ENCODE data around the gene KRTAP19-6. TPM values are rescaled to one million over a fixed set of nuclear protein-coding genes. Genes with fewer than 3 reads are reported as not detected.

KRTAP19-6 gene, protein sequence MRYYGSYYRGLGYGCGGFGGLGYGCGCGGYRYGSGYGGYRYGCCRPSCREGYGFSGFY
- total RNA-seq, result not detected in 2 replicates

DNA sequence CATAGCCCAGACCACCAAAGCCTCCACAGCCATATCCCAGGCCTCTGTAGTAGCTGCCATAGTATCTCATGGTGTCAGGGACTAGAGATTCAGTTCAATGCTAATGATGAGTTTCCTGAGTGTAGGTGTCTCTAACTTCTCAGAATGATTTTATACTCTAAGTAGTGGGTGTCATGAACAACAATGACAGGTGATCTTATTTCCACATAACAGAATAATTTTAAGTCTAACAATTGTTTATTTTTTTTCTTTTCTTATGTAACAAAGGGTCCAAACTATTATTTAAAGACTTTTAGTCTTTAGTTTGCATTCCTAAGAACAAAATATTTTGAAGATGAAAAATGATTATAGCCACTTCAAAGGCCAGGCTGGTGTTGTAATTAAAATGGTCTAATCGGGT, at the start of gene KRTAP19-6:
Gene KRTAP19-6, minus strand, starts transcription at position 101 of the 400 bp plus-strand sequence. Its CDS starts 31 bp downstream, at position 70.

DNA sequence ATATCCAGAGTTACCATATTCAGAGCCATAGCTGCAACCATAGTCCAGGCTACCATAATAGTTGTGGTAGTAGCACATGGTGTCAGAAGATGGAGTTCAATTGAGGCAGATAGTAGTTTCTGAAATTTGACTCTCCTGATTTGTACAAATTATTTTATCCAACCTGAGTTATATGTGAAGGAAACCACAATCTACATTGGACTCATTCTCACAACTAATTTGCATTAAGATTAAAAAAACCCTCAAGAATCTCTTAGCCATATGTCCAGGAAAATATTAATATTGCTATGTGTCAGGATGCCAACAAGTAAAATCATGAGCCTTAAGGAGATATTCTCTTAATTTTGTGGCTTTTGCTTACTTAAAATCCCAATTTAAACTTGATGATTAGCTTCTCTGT, 48.6 kb upstream of the KRTAP19-6 start, which contains the start of gene KRTAP22-2:
Gene KRTAP22-2, minus strand, starts transcription at position 101 of the 400 bp plus-strand sequence.

DNA sequence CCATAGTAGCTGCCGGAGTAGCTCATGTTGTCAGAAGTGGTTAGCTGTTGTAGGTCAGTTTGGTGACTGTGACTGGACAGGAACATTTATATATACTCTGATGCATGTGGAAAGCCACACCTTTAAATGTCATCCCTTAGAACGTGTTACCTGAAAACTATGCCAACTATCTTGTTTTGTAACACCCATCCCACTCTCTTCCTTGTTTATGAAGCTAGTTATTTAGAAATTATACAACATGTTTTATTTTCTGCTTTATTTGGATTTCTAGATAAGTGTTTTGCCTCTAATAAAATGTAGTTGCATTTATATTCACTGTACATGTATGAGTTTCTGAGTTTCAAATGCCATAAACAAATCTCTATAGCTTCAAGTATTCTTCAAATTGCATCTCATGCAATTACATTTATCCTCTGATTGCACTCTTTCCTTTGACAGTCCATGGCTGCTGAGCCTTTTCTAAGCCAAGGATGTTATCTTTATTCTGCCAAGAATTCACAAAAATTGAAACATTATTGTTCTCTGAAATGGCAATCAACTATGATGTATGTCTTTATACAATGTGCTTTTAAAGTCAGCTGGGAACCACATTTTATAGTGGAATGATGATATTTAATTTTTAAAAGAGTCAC, 19.7 kb upstream of the KRTAP19-6 start, which contains the start of gene KRTAP19-7:
Gene KRTAP19-7, minus strand, starts transcription at position 51 of the 632 bp plus-strand sequence. Its CDS starts 25 bp downstream, at position 26.

DNA sequence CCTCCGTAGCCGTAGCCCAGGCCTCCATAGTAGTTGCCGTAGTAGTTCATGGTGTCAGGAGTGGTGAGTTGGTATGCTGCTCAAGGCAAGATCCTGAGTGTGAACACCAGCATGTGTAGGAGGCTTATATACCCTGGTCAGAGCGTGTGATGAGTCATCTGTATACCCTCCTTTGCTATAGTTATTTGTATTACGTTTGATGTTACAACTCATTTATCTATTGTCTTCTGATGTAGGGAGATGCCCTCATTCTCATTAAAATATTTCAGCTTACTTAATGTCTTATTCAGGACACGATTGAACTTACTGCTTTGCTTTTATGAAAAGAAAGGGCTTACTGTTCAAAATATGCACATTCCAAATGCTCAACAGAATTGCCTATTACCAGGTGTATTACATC, 39.6 kb downstream of the KRTAP19-6 start, which contains the start of gene KRTAP19-5:
Gene KRTAP19-5, minus strand, starts transcription at position 101 of the 400 bp plus-strand sequence. Its CDS starts 51 bp downstream, at position 50.

DNA sequence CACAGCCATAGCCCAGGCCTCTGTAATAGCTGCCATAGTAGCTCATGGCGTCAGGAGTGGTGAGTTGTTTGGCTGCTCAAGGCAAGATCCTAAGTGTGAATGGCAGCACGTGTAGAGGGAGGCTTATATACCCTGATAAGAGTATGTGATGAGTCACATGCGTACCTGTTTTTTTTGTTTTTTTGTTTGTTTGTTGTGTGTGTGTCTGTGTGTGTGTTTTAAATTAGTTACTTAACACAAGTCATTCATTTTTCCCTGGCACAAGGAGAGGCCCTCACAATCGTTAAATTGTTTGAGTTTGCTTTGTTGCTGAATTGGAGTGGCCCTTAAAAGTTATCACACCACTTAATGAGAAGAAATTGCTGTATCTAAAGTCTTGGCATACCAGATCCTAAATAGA, 44.6 kb downstream of the KRTAP19-6 start, which contains the start of gene KRTAP19-4:
Gene KRTAP19-4, minus strand, starts transcription at position 101 of the 400 bp plus-strand sequence. Its CDS starts 55 bp downstream, at position 46.

DNA sequence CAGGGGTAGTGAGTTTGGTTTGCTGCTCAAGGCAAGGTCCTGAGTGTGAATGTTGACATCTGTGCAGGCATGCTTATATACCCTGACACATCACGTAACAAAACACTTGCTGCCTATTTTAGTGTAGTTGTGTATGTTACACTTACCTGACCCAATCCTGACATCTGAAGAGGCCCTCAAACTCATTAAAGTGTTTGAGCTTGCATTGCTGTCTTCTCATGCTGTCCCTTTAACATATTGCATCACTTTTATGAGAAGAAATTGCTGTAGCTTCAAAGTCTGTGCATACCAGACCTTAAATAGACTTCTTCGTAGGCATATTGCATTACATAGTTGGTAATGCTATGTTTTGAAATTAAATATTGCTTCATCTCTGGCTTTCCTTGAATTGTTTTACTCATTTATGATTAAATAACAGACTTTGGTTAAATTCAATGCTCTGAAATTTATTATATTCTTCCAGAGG, 49.7 kb downstream of the KRTAP19-6 start, which contains the start of gene KRTAP19-3:
Gene KRTAP19-3, minus strand, starts transcription at position 51 of the 466 bp plus-strand sequence. CDS start 56 bp downstream, outside the sequence.

Small RNA genes within 50 kb of the gene (small RNA-seq; reads per million reads assigned to genes)
- gene AP000567.1, result not detected
- gene KRTAP19-10P, result not detected
- not detected for gene KRTAP19-11P
- not detected for gene KRTAP19-9P
- not detected for gene KRTAP22-2

Other genes starting within 250 kb of the KRTAP19-6 start
- not detected in 2 replicates for gene KRTAP26-1, start 221.5 kb downstream of the KRTAP19-6 start, total RNA-seq
- gene KRTAP27-1, start 204.2 kb downstream of the KRTAP19-6 start, total RNA-seq, result not detected in 2 replicates
- gene KRTAP23-1, start 193.3 kb downstream of the KRTAP19-6 start, total RNA-seq, result not detected in 2 replicates
- gene KRTAP13-2, start 169.6 kb downstream of the KRTAP19-6 start, total RNA-seq, result not detected in 2 replicates
- not detected in 2 replicates for gene KRTAP13-1, start 145.8 kb downstream of the KRTAP19-6 start, total RNA-seq
- gene KRTAP13-3, start 115.9 kb downstream of the KRTAP19-6 start, total RNA-seq, result not detected in 2 replicates
- gene KRTAP13-4, start 111.6 kb downstream of the KRTAP19-6 start, total RNA-seq, result not detected in 2 replicates
- not detected in 2 replicates for gene KRTAP15-1, start 101.6 kb downstream of the KRTAP19-6 start, total RNA-seq
- not detected in 2 replicates for gene KRTAP19-1, start 61.5 kb downstream of the KRTAP19-6 start, total RNA-seq
- gene KRTAP19-2, start 54.4 kb downstream of the KRTAP19-6 start, total RNA-seq, result not detected in 2 replicates
- gene KRTAP19-3, start 49.9 kb downstream of the KRTAP19-6 start, total RNA-seq, result not detected in 2 replicates
- not detected in 2 replicates for gene KRTAP19-4, start 44.7 kb downstream of the KRTAP19-6 start, total RNA-seq
- not detected in 2 replicates for gene KRTAP19-5, start 39.7 kb downstream of the KRTAP19-6 start, total RNA-seq
- gene KRTAP19-7, start 19.4 kb upstream of the KRTAP19-6 start, total RNA-seq, result not detected in 2 replicates
- not detected in 2 replicates for gene KRTAP22-2, start 48.5 kb upstream of the KRTAP19-6 start, total RNA-seq
- not detected in 2 replicates for gene KRTAP6-3, start 50.6 kb upstream of the KRTAP19-6 start, total RNA-seq
- not detected in 2 replicates for gene KRTAP6-2, start 57.0 kb upstream of the KRTAP19-6 start, total RNA-seq
- gene KRTAP22-1, start 59.2 kb upstream of the KRTAP19-6 start, total RNA-seq, result not detected in 2 replicates
- not detected in 2 replicates for gene KRTAP6-1, start 72.1 kb upstream of the KRTAP19-6 start, total RNA-seq
- not detected in 2 replicates for gene KRTAP20-1, start 74.6 kb upstream of the KRTAP19-6 start, total RNA-seq
- not detected in 2 replicates for gene KRTAP20-4, start 78.8 kb upstream of the KRTAP19-6 start, total RNA-seq
- gene KRTAP20-2, start 93.3 kb upstream of the KRTAP19-6 start, total RNA-seq, result not detected in 2 replicates
- gene KRTAP20-3, start 101.0 kb upstream of the KRTAP19-6 start, total RNA-seq, result not detected in 2 replicates
- not detected in 2 replicates for gene KRTAP21-3, start 176.9 kb upstream of the KRTAP19-6 start, total RNA-seq
- gene KRTAP21-2, start 205.4 kb upstream of the KRTAP19-6 start, total RNA-seq, result not detected in 2 replicates
- gene KRTAP21-1, start 213.6 kb upstream of the KRTAP19-6 start, total RNA-seq, result not detected in 2 replicates